Epithelial cell of esophagus (primary cell): Measurements from ENCODE around the gene REXO5.

Experiments used
- DNase-seq: peaks from one replicate; pipeline ENCODE4 v3.0.0; 2010; ENCODE audit warnings: low read depth
- H3K4me3 ChIP-seq: 2 replicates; pipeline ENCODE4 v1.5.1; 2011; ENCODE audit warnings: mild to moderate bottlenecking, low read length, control low read depth
- TF ChIP-seq, protein P1 (sequence below): IDR thresholded peaks from 2 replicates; pipeline ENCODE4 v1.5.1; 2011; ENCODE audit warnings: low read depth, mild to moderate bottlenecking, low read length, control low read depth, inconsistent platforms; ENCODE audit not compliant: insufficient read depth; ENCODE audit errors: missing control alignments

The REXO5 gene

DNA sequence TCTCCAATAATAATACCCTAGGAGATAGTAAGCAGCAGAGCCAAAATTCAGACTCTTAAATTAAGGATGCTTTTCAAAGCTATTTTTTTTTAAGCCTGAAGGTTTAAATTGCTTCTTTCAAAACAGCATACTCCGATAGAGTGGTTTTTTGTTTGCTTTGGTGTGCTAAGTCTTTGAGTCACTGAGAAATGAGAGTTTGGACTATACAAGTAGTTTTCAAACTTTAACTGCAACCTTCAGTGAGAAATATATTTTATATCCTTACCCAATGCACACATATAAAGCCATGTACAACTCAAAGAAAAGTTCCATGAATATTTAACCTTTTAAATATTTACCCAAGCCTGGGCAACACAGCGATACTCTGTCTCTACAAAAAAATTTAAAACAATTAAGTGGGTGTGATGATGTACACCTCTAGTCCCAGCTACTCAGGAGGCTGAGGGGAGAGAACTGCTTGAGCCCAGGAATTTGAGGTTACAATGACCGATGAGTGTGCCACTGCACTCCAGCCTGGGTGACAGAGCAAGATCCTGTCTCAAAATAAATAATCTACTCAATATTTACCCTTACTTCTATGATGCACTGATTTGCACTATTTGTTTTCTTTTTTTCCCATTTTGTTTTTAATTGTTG is 74.7 kb downstream of the REXO5 start:
- TF ChIP-seq, protein P1, sequence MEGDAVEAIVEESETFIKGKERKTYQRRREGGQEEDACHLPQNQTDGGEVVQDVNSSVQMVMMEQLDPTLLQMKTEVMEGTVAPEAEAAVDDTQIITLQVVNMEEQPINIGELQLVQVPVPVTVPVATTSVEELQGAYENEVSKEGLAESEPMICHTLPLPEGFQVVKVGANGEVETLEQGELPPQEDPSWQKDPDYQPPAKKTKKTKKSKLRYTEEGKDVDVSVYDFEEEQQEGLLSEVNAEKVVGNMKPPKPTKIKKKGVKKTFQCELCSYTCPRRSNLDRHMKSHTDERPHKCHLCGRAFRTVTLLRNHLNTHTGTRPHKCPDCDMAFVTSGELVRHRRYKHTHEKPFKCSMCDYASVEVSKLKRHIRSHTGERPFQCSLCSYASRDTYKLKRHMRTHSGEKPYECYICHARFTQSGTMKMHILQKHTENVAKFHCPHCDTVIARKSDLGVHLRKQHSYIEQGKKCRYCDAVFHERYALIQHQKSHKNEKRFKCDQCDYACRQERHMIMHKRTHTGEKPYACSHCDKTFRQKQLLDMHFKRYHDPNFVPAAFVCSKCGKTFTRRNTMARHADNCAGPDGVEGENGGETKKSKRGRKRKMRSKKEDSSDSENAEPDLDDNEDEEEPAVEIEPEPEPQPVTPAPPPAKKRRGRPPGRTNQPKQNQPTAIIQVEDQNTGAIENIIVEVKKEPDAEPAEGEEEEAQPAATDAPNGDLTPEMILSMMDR, result no peak
- DNase-seq, result no peak
- H3K4me3 ChIP-seq, result no peak overlapping the region

DNA sequence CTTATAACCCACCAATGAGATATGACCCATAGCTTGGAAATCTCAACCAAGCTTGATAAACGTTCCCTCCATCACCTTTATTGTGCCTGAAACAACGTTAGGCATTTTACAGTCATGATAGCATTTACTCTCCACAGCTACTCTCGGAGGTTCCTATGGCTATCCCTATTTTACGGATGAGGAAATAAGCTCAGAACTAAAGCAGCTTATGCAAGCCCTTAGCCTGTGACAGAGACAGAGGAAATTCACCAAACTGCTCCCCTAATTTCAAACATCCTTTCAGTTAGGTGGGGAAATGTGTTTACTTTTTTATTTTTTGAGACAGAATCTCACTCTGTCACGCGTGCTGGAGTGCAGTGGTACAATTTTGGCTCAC is 75.2 kb downstream of the REXO5 start:
- TF ChIP-seq, protein P1, result no peak
- H3K4me3 ChIP-seq, result no peak overlapping the region
- no peak for DNase-seq

DNA sequence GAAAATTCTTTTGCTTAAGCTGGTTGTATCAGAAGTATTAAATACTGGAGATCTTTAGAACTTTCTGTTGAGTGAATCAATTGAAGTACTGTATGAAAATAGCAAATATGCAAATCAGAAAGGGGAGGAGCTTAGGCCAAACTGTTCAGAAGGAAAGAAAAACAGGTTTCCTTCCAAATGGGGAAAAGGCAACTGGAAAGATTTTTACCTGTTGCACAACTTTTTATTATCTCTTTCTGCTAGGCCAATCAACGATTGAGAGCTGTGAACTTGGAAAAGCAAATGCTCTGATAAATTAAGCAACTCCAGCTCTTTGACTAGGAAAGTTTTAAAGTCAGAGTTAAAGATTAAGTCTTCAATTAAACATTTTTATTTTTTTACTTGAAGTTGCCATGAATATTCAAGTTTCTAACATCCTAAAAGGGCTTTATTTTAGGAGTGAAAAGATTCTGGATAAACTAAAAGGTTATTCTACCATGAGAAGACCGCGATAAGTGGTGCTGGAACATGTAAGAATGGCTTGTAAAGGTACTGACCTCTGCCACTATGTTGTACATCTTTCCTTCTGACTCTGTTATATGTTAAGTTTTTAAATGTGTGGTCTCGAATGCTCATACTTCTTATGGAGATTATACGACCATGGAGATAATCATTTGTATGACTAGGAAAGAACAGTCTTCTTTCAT is 77.4 kb downstream of the REXO5 start:
- no peak for DNase-seq
- TF ChIP-seq, protein P1, result no peak
- no peak overlapping the region for H3K4me3 ChIP-seq

DNA sequence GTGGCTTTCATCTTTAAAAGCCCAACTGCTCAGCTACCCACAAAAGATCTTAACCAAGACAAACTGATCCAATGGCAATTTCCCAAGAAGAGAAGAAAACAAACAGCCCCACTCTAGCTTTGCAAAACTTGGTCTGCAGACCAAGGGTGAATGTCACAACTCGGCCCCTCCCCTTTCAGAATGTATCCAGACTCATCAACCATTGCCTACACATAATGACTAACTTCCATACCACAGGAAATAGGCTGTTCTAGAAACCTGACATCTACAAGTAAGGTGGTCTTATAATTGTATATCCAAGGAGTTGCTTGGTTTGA is 77.9 kb downstream of the REXO5 start:
- TF ChIP-seq, protein P1, result no peak
- peak; percentile 50 for DNase-seq
- no peak overlapping the region for H3K4me3 ChIP-seq

DNA sequence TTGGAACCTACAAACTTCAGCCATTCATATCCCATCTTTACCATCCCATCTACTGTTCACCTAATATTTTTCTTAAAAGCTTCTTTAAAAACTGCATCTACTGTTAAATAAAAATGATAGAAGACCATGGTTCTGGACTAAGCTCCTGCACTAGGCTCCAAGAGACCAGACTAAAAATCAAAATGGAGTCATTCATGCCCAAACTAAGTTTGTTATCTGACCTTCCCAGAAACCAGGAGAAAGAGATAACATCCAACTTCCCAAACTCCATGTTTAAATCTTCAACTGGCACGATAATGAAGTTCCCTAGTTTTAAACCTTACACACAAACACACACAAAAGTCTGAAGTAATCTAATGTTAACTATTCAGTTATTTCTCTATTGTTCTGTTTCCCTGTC is 80.0 kb downstream of the REXO5 start:
- TF ChIP-seq, protein P1, result no peak
- DNase-seq, result no peak
- no peak overlapping the region for H3K4me3 ChIP-seq

DNA sequence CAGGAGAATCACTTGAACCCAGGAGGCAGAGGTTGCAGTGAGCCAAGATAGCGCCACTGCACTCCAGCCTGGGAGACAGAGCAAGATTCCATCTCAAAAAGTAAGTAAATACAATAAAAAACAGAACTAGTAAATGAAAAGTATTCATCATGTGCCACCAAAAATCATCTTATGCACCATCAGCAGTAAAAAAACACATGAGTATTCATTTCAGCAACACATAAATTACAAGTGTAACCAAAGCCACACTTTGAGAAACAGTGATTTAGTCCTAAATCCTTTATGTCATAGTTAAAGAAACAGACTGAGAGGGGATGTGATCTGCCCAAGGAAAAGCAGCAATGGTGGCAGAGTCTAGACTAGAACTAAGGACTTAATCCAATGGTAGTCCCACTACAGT is 80.9 kb downstream of the REXO5 start:
- no peak overlapping the region for H3K4me3 ChIP-seq
- TF ChIP-seq, protein P1, result no peak
- DNase-seq, result no peak
